Adrenal gland (tissue), 12 donors: ENCODE measurements around the gene TRABD2A. TPM values are rescaled to one million over a fixed set of nuclear protein-coding genes. Genes with fewer than 3 reads are reported as not detected.

Source experiments
- DNase-seq, 7 donors: peaks; one replicate each; pipeline ENCODE4 v3.0.0-alpha.2; 2019 to 2020
- H3K27ac ChIP-seq, 5 donors: fragments of 200-600 bp; sonication (generic) in 4 of 5; 1 replicate in 3 of 5; 2 replicates in 2 of 5; pipeline versions ENCODE4 v1.5.1 to v1.8.0; 2016 to 2020; ENCODE audit warnings: mild to moderate bottlenecking in 1 of 5
- H3K27me3 ChIP-seq: fragments of 200-600 bp; 2 replicates; pipeline ENCODE4 v1.8.0; 2021
- H3K36me3 ChIP-seq, 2 donors: fragments of 200-600 bp; replicated peaks in 1 of 2; 1 replicate in 1 of 2; 2 replicates in 1 of 2; pipeline versions ENCODE4 v1.5.1 to v1.8.0; 2018 to 2022
- H3K4me1 ChIP-seq, 2 donors: fragments of 200-600 bp; replicated peaks in 1 of 2; 1 replicate in 1 of 2; 2 replicates in 1 of 2; pipeline versions ENCODE4 v1.5.1 to v1.8.0; 2018 to 2021
- H3K4me3 ChIP-seq, 4 donors: fragments of 200-600 bp; sonication (generic) in 3 of 4; one replicate each; pipeline ENCODE4 v1.5.1; 2016 to 2018
- H3K9me3 ChIP-seq, 3 donors: fragments of 200-600 bp; sonication (generic) in 1 of 3; replicated peaks in 1 of 3; 1 replicate in 2 of 3; 2 replicates in 1 of 3; pipeline versions ENCODE4 v1.5.1 to v1.8.0; 2016 to 2021
- CTCF ChIP-seq, 6 experiments: fragments of 450-650 bp in 4 of 6; fragments of 200-600 bp in 2 of 6; sonication (generic) in 1 of 6; IDR thresholded peaks; 1 replicate in 5 of 6; 2 replicates in 1 of 6; pipeline versions ENCODE4 v1.5.1 to v1.8.0; 2016 to 2021; ENCODE audit warnings: antibody characterized with exemption in 6 of 6, mild to moderate bottlenecking in 2 of 6, moderate library complexity in 1 of 6
- POLR2A ChIP-seq, 2 donors: fragments of 450-650 bp; IDR thresholded peaks; one replicate each; pipeline ENCODE4 v1.6.1; 2017; ENCODE audit warnings: antibody characterized with exemption in 2 of 2, mild to moderate bottlenecking in 2 of 2, moderate library complexity in 1 of 2
- WGBS, 4 donors: extraction: QIAGEN DNeasy Blood & Tissue Kit in 2 of 4; methylation state at CpG; one replicate each; pipeline versions ENCODE4 v1.1.5 to v1.1.7; 2013 to 2017; 5-methylcytosine and 5-hydroxymethylcytosine counted together
- intact Hi-C, 2 donors: fragments of 100-400 bp; cut with DNase I; formaldehyde crosslinking; loops; one replicate each; pipeline versions ENCODE4 v1.14.1 to v1.15.0; 2022 to 2023
- polyA plus RNA-seq, 3 donors: library from polyadenylated mRNA; stranded (reverse); fragments of 200-250 nt in 2 of 3; fragments of 350-450 nt in 1 of 3; fragmentation: Illumina TruSeq in 1 of 3; extraction: RNeasy Lipid Tissue Mini Kit (QIAGEN cat#74804) in 1 of 3; gene quantifications; one replicate each; pipeline ENCODE4 v1.2.3, GENCODE V29; 2013 to 2014
- total RNA-seq, 9 donors: library from RNA; depleted of rRNA in 4 of 9; stranded (reverse); fragments of >200 nt in 4 of 9; fragments of 120-200 nt in 1 of 9; fragmentation: NEBNext Ultra II Directional in 1 of 9; extraction: Animal tissue kit (Norgen Biotek cat#: 25700) in 1 of 9; gene quantifications; one replicate each; pipeline versions ENCODE4 v1.1.0 to v1.2.4, GENCODE V29; 2013 to 2023
- donor health status: healthy with polysubstance abuse.
- donor health status: Bipolar disorder and iron deficiency.
- donor health status: DM: yes; HTN: yes; CAD: no.
- donor health status: DM: no; HTN: no; CAD: no.
- donor health status: DM: no; HTN: no; CAD: no.
- donor health status: DM: yes; HTN: yes; CAD: no.

Gene TRABD2A
- total and polyA plus RNA-seq, 12 donors = 0.28 to 2.4 (median 0.69) TPM; not detected in 1

- H3K4me3 ChIP-seq = no peak overlapping the region
- H3K4me1 ChIP-seq = no peaks in the 10 kb centered on the region
- no peak for TF ChIP-seq POLR2A (IDR thresholded peaks at IDR 0.05)
- TF ChIP-seq CTCF (IDR thresholded peaks at IDR 0.05) = no peak
- H3K27ac ChIP-seq = no peak overlapping the region
- no peaks in the 10 kb centered on the region for H3K9me3 ChIP-seq
- H3K36me3 ChIP-seq = no peaks in the 10 kb centered on the region
- WGBS, 4 donors = 50 to 68% (median 53%) methylated on average over 4 of the region's 4 CpGs
- peak in 2 of 7 donors; percentile 29 to 57 for DNase-seq
- intact Hi-C loops = no loop called here
- no peaks in the 10 kb centered on the region for H3K27me3 ChIP-seq
These were observed 73.8 kb downstream of the TRABD2A start for GRCh38 chr2:84807063-84807485.

GRCh38 chr2:84805250-84805958, 75.5 kb downstream of the TRABD2A start:
- Histone ChIP-seq H3K9me3 (no peaks in the 10 kb centered on the region), H3K27ac (no peak overlapping the region), H3K4me1 (no peaks in the 10 kb centered on the region), H3K36me3 (no peaks in the 10 kb centered on the region), H3K4me3 (no peak overlapping the region), H3K27me3 (no peaks in the 10 kb centered on the region)
- WGBS, 4 donors = 38 to 61% (median 48%) methylated on average over 1 of the region's 1 CpG
- TF ChIP-seq POLR2A (IDR thresholded peaks at IDR 0.05) (no peak), CTCF (IDR thresholded peaks at IDR 0.05) (no peak)
- intact Hi-C loops = no loop called here
- no peak for DNase-seq

GRCh38 chr2:84801811-84802210, 79.1 kb downstream of the TRABD2A start:
- H3K4me3 ChIP-seq = no peak overlapping the region
- TF ChIP-seq CTCF (IDR thresholded peaks at IDR 0.05) = no peak
- no peak for TF ChIP-seq POLR2A (IDR thresholded peaks at IDR 0.05)

GRCh38 chr2:84800194-84800805, 80.6 kb downstream of the TRABD2A start:
- no peak for DNase-seq
- TF ChIP-seq POLR2A (IDR thresholded peaks at IDR 0.05) = no peak
- TF ChIP-seq CTCF (IDR thresholded peaks at IDR 0.05) = no peak
- Histone ChIP-seq H3K4me1 (no peaks in the 10 kb centered on the region), H3K27ac (no peak overlapping the region), H3K4me3 (no peak overlapping the region), H3K27me3 (no peaks in the 10 kb centered on the region), H3K9me3 (no peaks in the 10 kb centered on the region), H3K36me3 (no peaks in the 10 kb centered on the region)
- intact Hi-C loops = no loop called here
- 55 to 75% (median 65%) methylated on average over 1 of the region's 1 CpG for WGBS, 4 donors

More at GRCh38 chr2:84801811-84802210, 79.1 kb downstream of the TRABD2A start:
- no peak for DNase-seq
- WGBS, 4 donors = 63 to 85% (median 73%) methylated on average over 2 of the region's 2 CpGs
- H3K9me3 ChIP-seq = no peaks in the 10 kb centered on the region
- H3K27ac ChIP-seq = no peak overlapping the region
- no peaks in the 10 kb centered on the region for H3K36me3 ChIP-seq
- intact Hi-C loops = no loop called here
- no peaks in the 10 kb centered on the region for H3K27me3 ChIP-seq
- no peaks in the 10 kb centered on the region for H3K4me1 ChIP-seq
